ENCODE results near the gene TAF13.
A peak's percentile ranks its signal among the peaks of the same experiment; 100 is the strongest.
"Not testable (repeated sequence)": the region's sequence is repeated elsewhere in the genome, so short reads cannot be mapped to it uniquely, and the experiment has no call there.

The TAF13 gene

GRCh38 chr1:109045595-109045994, 30.2 kb downstream of the TAF13 start:
- DNase-seq: no peak

GRCh38 chr1:109041621-109042468, 34.0 kb downstream of the TAF13 start, which contains the start of gene WDR47:
TSS of gene WDR47 (minus strand) at chr1:109042102. CDS start at chr1:109023512, 18,590 bp downstream.
- peak; percentile 98 for DNase-seq

GRCh38 chr1:109040989-109041620, 34.7 kb downstream of the TAF13 start:
- no peak for DNase-seq

GRCh38 chr1:109040627-109040988, 35.2 kb downstream of the TAF13 start:
- DNase-seq: no peak

- DNase-seq: no peak
These were observed 41.4 kb downstream of the TAF13 start for GRCh38 chr1:109034382-109034781.

- not testable (repeated sequence) for DNase-seq
These were observed 46.3 kb downstream of the TAF13 start for GRCh38 chr1:109029493-109029892.

- DNase-seq: no peak
These were observed 48.0 kb downstream of the TAF13 start for GRCh38 chr1:109027841-109028240.

- no peak for DNase-seq
These were observed 50.1 kb downstream of the TAF13 start for GRCh38 chr1:109025694-109026093.

GRCh38 chr1:109024646-109025045, 51.2 kb downstream of the TAF13 start:
- no peak for DNase-seq

- DNase-seq: no peak
These were observed 55.0 kb downstream of the TAF13 start for GRCh38 chr1:109020693-109021257.

GRCh38 chr1:109017719-109018118, 58.1 kb downstream of the TAF13 start:
- DNase-seq: not testable (repeated sequence)

GRCh38 chr1:109017134-109017533, 58.7 kb downstream of the TAF13 start:
- DNase-seq: no peak

Measured in CD4-positive, alpha-beta T cell treated with Interleukin-15 for 1 hour (primary cell).